Stimulated activated CD4-positive, alpha-beta T cell treated with anti-CD3 and anti-CD28 coated beads, TNF-alpha, amount 100 ng/mL, for 24 hours (primary cell): Measurements from ENCODE around the gene SLC41A3.
"Not testable (repeated sequence)": the region's sequence is repeated elsewhere in the genome, so short reads cannot be mapped to it uniquely, and the experiment has no call there.

Experiments
- DNase-seq, 3 experiments: peaks; one replicate each; pipeline ENCODE4 v3.0.0-alpha.2; 2020; ENCODE audit warnings: low read depth in 3 of 3

The SLC41A3 gene

GRCh38 chr3:126082362-126083137 is 1.4 kb downstream of the SLC41A3 start:
- DNase-seq: no peak

- no peak for DNase-seq
These were observed 2.1 kb downstream of the SLC41A3 start for GRCh38 chr3:126081618-126082361.

GRCh38 chr3:126080970-126081369 is 3.0 kb downstream of the SLC41A3 start:
- no peak for DNase-seq

- no peak for DNase-seq
These were observed 5.1 kb downstream of the SLC41A3 start for GRCh38 chr3:126078866-126079265.

- no peak for DNase-seq
These were observed 6.2 kb downstream of the SLC41A3 start for GRCh38 chr3:126077754-126078153.

GRCh38 chr3:126076140-126076539 is 7.8 kb downstream of the SLC41A3 start:
- DNase-seq: no peak

GRCh38 chr3:126070146-126070545 is 13.8 kb downstream of the SLC41A3 start:
- DNase-seq: no peak

GRCh38 chr3:126067959-126068358 is 16.0 kb downstream of the SLC41A3 start:
- no peak for DNase-seq

GRCh38 chr3:126066676-126067075 is 17.2 kb downstream of the SLC41A3 start:
- not testable (repeated sequence) for DNase-seq

GRCh38 chr3:126065876-126066275 is 18.0 kb downstream of the SLC41A3 start:
- no peak for DNase-seq

GRCh38 chr3:126064627-126065258 is 19.2 kb downstream of the SLC41A3 start:
- DNase-seq: no peak

- DNase-seq: no peak
These were observed 20.5 kb downstream of the SLC41A3 start for GRCh38 chr3:126063358-126063965.

- no peak for DNase-seq
These were observed 22.5 kb downstream of the SLC41A3 start for GRCh38 chr3:126061301-126062032.

- DNase-seq: no peak
These were observed 23.2 kb downstream of the SLC41A3 start for GRCh38 chr3:126060613-126061145.

- no peak for DNase-seq
These were observed 25.3 kb downstream of the SLC41A3 start for GRCh38 chr3:126058666-126059065.

GRCh38 chr3:126057936-126058335 is 26.0 kb downstream of the SLC41A3 start:
- DNase-seq: no peak

- DNase-seq: no peak
These were observed 26.5 kb downstream of the SLC41A3 start for GRCh38 chr3:126057501-126057819.

GRCh38 chr3:126056681-126057500 is 27.0 kb downstream of the SLC41A3 start:
- DNase-seq: no peak

GRCh38 chr3:126056088-126056487 is 27.8 kb downstream of the SLC41A3 start:
- DNase-seq: no peak

GRCh38 chr3:126054870-126055269 is 29.1 kb downstream of the SLC41A3 start:
- no peak for DNase-seq
